GM18520 (cell line): ENCODE results near the gene POMGNT2.

Experiments
- ATAC-seq: cut with Tn5 transposase; IDR thresholded peaks from one replicate; pipeline ENCODE4 v1.9.1; 2021; ENCODE audit not compliant: unreplicated experiment

The POMGNT2 gene

GRCh38 chr3:43104039-43104438 lies 1.8 kb downstream of the POMGNT2 start:
- ATAC-seq: no peak

- ATAC-seq: no peak
Measured at GRCh38 chr3:43102773-43103480, 3.0 kb downstream of the POMGNT2 start.

DNA sequence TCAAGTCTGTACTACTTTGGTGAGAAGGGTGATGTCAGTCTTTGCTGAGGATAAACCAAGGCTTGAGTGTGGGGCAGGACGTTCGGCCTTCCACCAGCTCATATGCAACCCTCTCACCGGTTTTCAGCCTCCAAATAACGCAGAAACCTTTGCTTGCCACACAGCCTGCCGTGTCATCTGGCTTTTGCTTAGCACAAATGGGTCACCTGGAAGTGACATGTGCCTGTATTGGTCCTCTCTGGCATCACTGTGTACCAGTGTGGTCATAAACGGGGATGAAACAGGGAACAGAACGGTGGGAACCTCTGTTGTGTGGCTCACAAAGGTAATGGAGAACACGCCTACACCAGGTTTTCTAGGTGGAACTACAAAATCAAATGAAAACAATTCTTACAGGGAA lies 7.1 kb downstream of the POMGNT2 start:
- ATAC-seq: no peak

DNA sequence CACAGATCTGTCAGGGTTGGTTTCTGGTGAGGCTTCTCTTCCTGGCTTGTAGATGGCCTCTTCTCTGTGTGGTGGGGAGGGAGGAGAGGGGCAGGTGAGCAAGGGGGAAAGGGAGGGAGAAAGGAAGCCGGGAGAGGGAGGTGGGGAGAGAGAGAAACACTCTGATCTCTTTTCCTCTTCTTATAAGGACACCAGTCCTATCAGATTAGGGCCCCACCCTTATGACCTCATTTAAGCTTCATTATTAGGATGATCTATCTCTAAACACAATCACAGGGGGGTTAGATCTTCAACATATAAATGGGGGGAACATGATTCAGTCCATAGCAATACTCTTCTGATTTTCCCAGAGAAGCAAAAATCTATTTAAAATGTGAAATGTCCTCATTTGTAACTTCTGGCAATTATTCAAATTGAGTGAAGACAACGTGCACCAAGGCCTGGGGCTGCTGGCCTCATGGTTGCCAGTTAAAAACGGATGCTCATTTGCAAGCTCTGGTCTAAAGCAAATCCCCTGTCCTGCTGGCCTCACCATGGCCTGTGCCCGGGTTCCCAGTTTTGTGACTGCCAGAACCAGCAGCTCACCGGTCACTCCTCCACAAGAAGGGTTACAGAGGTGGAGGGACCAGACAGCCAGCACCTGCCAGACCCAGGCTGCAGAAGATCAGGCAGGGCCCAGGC lies 8.3 kb downstream of the POMGNT2 start:
- no peak for ATAC-seq

GRCh38 chr3:43096761-43097160 lies 9.1 kb downstream of the POMGNT2 start:
- no peak for ATAC-seq

GRCh38 chr3:43095370-43095769 lies 10.5 kb downstream of the POMGNT2 start:
- no peak for ATAC-seq

- no peak for ATAC-seq
Measured at GRCh38 chr3:43094851-43095250, 11.0 kb downstream of the POMGNT2 start.

GRCh38 chr3:43094381-43094780 lies 11.5 kb downstream of the POMGNT2 start:
- no peak for ATAC-seq

GRCh38 chr3:43093974-43094373 lies 11.9 kb downstream of the POMGNT2 start:
- no peak for ATAC-seq

DNA sequence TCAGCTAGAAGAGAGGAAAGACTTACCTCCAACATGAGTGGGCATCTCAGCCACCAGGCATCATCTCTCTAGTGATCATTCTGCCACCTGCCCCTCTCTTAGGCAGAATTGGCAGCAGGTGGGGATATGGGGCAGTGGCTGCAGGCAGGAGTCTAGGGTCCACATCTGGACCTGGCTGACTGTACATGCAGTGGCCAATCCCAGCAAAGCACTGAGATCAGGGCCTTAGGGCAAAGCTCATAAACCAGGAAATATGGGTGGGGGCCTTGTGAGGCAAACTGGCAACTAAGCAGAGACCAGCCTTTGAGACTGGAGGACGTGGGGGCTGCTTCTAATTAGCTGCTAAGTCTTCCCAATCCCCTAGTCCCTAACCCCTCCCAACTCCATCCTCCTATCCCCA lies 12.9 kb downstream of the POMGNT2 start:
- no peak for ATAC-seq

DNA sequence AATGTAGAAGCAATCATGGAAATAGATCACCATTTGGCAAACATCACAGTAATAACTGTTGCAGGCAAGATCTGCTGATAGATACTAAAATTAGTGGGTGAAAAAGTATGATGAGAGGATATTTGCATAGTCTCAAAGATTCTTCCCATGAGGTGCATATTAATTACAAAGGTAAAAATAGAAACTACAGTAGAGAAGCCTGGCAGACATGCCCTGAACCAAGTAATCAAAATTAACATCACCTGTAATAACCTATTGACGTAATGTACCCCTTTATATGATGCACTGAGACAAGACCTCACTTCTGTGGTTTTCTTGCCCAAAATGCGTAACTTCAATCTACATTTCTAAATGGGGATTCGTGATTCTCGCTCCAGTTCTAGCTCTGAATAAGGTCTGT lies 14.4 kb downstream of the POMGNT2 start:
- no peak for ATAC-seq

DNA sequence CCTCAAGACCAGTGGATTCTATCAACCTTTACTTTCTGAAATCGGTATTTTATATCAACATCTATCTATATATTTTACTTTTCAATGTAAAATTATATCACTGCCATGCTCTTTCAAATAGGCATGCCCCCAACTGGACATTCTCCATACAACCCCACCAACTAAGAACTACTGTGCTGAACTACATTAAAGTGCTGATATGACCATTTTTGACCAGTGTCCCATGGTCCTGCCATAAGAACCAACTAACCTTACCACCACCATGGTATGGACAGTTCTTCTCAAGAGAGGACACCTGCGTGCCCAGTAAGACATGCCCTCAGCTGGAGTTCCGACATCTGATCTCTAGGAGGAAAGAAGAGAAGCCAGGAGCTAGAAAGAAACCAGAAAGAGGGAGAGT lies 15.6 kb downstream of the POMGNT2 start:
- ATAC-seq: no peak

DNA sequence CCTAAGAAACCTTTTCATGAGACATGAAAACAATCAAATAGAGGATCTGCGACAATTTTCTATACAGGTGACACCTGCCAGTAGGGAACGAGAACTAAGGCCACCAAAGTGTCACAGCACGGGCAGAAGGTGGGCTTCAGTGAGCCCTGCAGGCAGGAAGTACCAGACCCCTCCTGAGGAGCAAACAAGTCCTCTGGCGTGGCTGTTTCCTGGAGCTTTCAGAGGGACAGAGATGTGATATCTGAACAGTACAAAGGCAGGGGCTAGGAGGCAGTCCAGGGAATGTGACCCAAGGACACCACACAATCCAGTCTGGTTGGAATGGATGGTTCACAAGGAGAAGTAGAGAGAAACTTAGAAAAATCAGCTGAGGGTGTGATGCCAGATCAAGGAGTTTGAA lies 16.8 kb downstream of the POMGNT2 start:
- no peak for ATAC-seq

- no peak for ATAC-seq
Measured at GRCh38 chr3:43087249-43087776, 18.6 kb downstream of the POMGNT2 start.

DNA sequence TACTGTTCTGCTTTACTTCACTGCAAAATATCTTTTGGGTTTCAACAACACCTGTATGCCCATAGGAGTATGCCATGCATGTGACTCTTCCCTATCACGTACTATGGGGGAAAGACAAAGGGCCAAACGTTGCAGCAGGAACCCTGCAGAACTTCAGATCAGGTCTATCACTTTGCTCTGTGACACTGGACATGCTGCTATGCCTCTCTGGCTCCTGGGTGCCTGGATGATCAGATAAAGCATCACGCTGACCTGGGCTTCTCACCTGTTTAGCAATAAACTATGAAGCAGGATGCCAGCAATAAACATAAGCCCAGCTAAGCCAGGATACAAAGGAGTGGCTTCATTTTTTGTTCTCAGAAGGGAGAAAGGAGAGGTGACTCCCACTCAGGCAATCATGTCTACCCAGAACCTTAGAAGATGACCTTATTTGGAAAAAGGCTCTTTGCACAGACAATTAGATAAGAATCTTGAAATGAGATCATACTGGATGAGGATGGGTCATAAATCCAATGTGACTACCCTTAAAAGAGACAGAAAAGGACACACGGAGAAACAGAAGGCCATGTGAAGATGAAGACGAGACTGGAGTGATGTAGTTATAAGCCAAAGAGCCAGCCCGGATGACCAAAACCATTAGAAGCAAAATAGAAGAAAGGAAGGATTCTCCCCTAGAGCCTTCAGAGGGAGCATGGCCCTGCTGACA lies 19.3 kb downstream of the POMGNT2 start:
- ATAC-seq: no peak

- ATAC-seq: no peak
Measured at GRCh38 chr3:43082457-43082856, 23.4 kb downstream of the POMGNT2 start.

GRCh38 chr3:43081796-43082195 lies 24.1 kb downstream of the POMGNT2 start:
- no peak for ATAC-seq

- no peak for ATAC-seq
Measured at GRCh38 chr3:43080726-43081568, 24.9 kb downstream of the POMGNT2 start.

GRCh38 chr3:43079536-43080332 lies 26.1 kb downstream of the POMGNT2 start:
- no peak for ATAC-seq

DNA sequence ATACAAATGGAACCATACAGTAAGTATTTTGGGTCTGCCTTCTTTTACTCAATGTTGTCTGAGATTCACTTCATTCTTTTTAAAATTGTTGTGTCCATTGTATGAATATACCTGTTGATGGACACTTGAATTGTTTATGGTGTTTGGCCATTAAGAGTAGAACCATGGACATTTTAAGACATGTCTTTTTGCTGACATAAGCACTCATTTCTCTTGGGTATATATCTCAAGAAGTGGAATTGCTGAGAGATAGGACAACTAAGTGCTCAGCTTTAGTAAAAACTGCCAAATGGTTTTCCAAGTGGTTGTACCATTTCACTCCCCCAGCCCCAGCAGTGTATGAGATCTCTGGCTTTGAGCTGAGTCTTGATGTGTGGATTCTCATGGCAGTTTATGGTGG lies 28.2 kb downstream of the POMGNT2 start:
- no peak for ATAC-seq
